Measurements from ENCODE around the gene SSBP2.

Gene SSBP2

DNA sequence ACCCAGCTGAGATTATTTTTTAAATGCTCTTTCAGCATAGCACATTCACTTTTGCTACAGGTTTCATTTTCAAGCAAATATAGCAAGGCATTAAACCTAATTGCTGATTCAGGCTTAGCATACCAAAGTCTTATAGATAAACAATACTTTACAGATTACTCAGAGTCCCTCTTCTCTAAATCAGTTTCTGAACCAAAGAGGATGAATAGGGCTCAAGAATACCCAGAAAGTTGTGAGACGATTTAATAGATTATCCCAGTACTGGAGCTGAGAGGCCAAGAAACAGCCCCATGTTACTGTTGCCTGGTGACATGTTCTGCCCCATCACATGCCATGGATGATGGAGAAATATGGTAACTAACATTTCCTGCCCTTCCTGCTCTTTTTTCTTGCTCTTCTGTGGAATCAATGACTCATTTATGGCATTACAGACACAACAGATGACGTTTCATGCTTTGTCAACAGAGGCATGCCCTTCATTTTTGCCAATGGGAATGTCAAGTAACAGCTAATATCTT lies 18.1 kb upstream of the SSBP2 start:
- H3K4me3 ChIP-seq (ENCODE audit: insufficient read depth, low read depth, low read length): no peak overlapping the region
- H3K4me1 ChIP-seq (ENCODE audit: control insufficient read depth, insufficient read depth, low read length): no peaks in the 10 kb centered on the region
- no peak overlapping the region for H3K27ac ChIP-seq (ENCODE audit: insufficient read depth, low read depth, low read length, poor library complexity, severe bottlenecking)
- H3K9me3 ChIP-seq (ENCODE audit: control insufficient read depth, low read length): no peaks in the 10 kb centered on the region
- 94% methylated on average over 2 of the region's 2 CpGs for WGBS, 2 experiments
- H3K27me3 ChIP-seq (ENCODE audit: control insufficient read depth, insufficient read depth, low read length, poor library complexity, severe bottlenecking): no peaks in the 10 kb centered on the region
- H3K36me3 ChIP-seq (ENCODE audit: control insufficient read depth, insufficient read depth, low read length): no peaks in the 10 kb centered on the region

DNA sequence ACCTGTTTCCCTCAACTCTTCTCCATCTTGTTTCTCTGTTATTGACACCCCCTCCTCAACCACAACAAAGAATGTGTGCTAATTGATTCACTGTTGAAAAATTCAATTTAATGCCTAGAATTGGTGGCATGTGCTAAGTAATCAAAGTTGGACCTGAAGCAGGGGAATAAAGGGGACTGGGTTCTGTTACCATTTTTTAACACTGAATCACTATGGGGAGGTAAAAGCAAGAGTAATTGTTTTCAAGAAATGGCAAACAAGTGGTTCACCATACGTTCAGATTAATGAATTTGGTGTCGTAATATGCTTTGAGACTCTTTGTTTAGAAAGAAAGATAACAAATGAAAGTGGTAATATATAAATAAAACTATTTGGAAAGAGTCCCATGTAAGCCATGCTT lies 17.0 kb upstream of the SSBP2 start:
- H3K4me1 ChIP-seq (ENCODE audit: control insufficient read depth, insufficient read depth, low read length): no peaks in the 10 kb centered on the region
- 90 to 100% methylated on average over 2 of the region's 2 CpGs for WGBS, 2 experiments
- no peak overlapping the region for H3K27ac ChIP-seq (ENCODE audit: insufficient read depth, low read depth, low read length, poor library complexity, severe bottlenecking)
- H3K36me3 ChIP-seq (ENCODE audit: control insufficient read depth, insufficient read depth, low read length): no peaks in the 10 kb centered on the region
- H3K4me3 ChIP-seq (ENCODE audit: insufficient read depth, low read depth, low read length): no peak overlapping the region
- no peaks in the 10 kb centered on the region for H3K27me3 ChIP-seq (ENCODE audit: control insufficient read depth, insufficient read depth, low read length, poor library complexity, severe bottlenecking)
- no peaks in the 10 kb centered on the region for H3K9me3 ChIP-seq (ENCODE audit: control insufficient read depth, low read length)

DNA sequence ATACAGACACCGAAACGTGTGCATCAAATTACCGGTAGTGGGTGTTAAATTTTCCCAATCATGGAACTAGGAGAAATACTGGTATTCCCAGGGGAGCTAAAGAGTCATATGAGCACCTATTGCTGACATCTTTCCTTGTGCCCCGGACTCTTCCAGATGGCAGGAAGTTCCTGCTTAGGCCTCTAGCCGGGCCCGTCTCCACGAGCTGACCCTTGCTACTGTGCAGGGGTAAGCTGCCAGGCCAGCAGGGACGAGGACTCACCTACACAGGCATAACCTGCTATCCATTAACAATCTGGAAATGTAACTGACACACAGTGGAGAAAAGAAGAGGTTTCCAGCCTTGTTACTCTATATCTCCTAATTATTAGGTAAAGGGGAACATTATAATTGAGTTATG lies 16.2 kb upstream of the SSBP2 start:
- no peaks in the 10 kb centered on the region for H3K9me3 ChIP-seq (ENCODE audit: control insufficient read depth, low read length)
- no peaks in the 10 kb centered on the region for H3K27me3 ChIP-seq (ENCODE audit: control insufficient read depth, insufficient read depth, low read length, poor library complexity, severe bottlenecking)
- H3K4me1 ChIP-seq (ENCODE audit: control insufficient read depth, insufficient read depth, low read length): no peaks in the 10 kb centered on the region
- H3K4me3 ChIP-seq (ENCODE audit: insufficient read depth, low read depth, low read length): no peak overlapping the region
- H3K27ac ChIP-seq (ENCODE audit: insufficient read depth, low read depth, low read length, poor library complexity, severe bottlenecking): no peak overlapping the region
- H3K36me3 ChIP-seq (ENCODE audit: control insufficient read depth, insufficient read depth, low read length): no peaks in the 10 kb centered on the region
- 91 to 93% methylated on average over 8 of the region's 8 CpGs for WGBS, 2 experiments

DNA sequence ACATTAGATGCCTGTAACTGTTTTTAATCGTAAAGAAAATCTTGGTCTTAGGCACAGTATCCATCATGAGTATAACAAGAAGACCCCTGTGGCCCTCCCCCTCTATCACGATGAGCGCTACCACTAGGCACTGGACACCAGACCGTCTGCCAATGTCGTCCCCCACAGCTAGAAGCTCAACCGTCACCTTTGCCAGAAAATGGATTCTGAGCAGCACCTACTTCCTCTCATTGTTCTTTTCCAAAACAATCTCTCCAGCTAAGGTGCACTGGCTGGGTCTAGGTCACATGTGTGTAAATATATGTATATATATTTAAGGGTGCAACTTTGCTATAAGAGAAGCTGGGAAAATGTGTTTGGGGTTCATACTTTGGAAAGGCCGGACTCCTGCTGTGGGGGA lies 15.7 kb upstream of the SSBP2 start:
- Histone ChIP-seq H3K27ac (ENCODE audit: insufficient read depth, low read depth, low read length, poor library complexity, severe bottlenecking) (no peak overlapping the region), H3K9me3 (ENCODE audit: control insufficient read depth, low read length) (no peaks in the 10 kb centered on the region), H3K4me3 (ENCODE audit: insufficient read depth, low read depth, low read length) (no peak overlapping the region), H3K27me3 (ENCODE audit: control insufficient read depth, insufficient read depth, low read length, poor library complexity, severe bottlenecking) (no peaks in the 10 kb centered on the region), H3K4me1 (ENCODE audit: control insufficient read depth, insufficient read depth, low read length) (no peaks in the 10 kb centered on the region), H3K36me3 (ENCODE audit: control insufficient read depth, insufficient read depth, low read length) (no peaks in the 10 kb centered on the region)
- whole genome bisulfite sequencing, 2 experiments: 95 to 96% methylated on average over 7 of the region's 7 CpGs

DNA sequence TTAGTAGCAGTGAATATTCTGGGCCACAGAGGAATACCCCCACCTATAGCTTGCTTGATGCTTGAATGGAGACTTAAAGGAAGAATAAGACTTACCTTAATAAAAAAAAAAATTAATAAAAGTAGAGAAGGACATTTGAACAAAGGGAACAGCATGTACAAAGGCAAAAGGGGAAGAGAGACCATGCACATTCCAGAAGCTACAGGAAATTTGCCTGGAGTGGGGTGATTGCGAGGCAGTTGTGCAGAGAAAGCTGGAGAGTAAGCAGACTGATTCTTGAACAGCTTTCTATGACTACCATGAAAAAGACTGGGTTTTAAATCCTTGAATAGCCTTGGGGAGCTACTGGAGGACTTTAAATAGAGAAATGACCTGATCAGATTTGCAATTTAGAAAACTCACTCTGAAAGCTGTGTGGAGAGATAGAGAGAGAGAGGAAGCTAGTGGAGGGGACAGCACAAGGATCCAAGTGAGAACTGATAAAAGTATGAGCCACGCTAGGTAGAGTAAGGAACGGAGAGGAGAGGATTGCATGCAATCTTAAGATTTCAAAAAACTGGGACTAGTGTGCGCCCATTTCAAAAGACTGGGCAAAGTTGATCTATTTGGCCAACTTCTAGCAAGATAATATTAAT lies 12.5 kb upstream of the SSBP2 start:
- no peaks in the 10 kb centered on the region for H3K27me3 ChIP-seq (ENCODE audit: control insufficient read depth, insufficient read depth, low read length, poor library complexity, severe bottlenecking)
- H3K4me3 ChIP-seq (ENCODE audit: insufficient read depth, low read depth, low read length): no peak overlapping the region
- H3K36me3 ChIP-seq (ENCODE audit: control insufficient read depth, insufficient read depth, low read length): no peaks in the 10 kb centered on the region
- H3K9me3 ChIP-seq (ENCODE audit: control insufficient read depth, low read length): no peaks in the 10 kb centered on the region
- 91 to 95% methylated on average over 4 of the region's 4 CpGs for WGBS, 2 experiments
- H3K27ac ChIP-seq (ENCODE audit: insufficient read depth, low read depth, low read length, poor library complexity, severe bottlenecking): no peak overlapping the region
- H3K4me1 ChIP-seq (ENCODE audit: control insufficient read depth, insufficient read depth, low read length): no peaks in the 10 kb centered on the region

DNA sequence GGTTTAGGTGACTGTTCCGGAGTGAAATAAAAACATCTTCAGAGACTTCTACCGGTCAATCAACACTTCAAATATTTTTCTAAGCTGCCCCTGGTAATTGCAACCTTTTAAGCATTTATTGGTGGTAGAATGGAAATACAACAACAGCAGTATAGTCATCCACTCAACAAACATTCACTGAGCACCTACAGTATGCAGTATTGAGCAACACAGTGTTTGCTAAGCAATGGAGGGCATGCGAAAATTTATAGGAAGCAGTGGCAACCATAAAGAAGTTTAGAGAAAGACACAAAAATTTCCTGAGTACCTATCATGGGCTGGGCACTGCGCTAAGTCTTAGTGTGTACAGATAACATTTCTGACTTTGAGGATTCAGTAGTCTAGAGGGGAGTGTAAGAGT lies 12.0 kb upstream of the SSBP2 start:
- Histone ChIP-seq H3K9me3 (ENCODE audit: control insufficient read depth, low read length) (no peaks in the 10 kb centered on the region), H3K4me1 (ENCODE audit: control insufficient read depth, insufficient read depth, low read length) (no peaks in the 10 kb centered on the region), H3K36me3 (ENCODE audit: control insufficient read depth, insufficient read depth, low read length) (no peaks in the 10 kb centered on the region), H3K27me3 (ENCODE audit: control insufficient read depth, insufficient read depth, low read length, poor library complexity, severe bottlenecking) (no peaks in the 10 kb centered on the region), H3K27ac (ENCODE audit: insufficient read depth, low read depth, low read length, poor library complexity, severe bottlenecking) (no peak overlapping the region), H3K4me3 (ENCODE audit: insufficient read depth, low read depth, low read length) (no peak overlapping the region)
- 94 to 97% methylated on average over 2 to 4 of the region's 4 CpGs for WGBS, 2 experiments

DNA sequence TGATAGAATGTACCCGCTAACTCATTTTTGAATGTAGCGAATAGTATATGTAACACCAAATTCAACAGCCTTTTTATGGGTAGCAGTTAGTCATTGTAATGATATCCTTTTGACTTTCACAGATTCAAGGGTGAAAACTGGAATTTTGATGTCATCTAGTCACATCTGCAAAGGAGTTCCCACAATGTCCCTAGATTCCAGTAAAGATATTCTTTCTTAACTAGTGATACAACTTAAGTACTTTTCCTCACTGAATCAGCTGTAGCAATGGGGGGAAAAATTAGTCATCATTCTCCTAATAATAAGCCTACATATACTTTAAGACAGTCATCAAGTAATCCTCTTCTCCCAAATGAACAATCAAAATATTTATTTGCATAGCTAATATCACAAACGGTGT lies 11.5 kb upstream of the SSBP2 start:
- WGBS, 2 experiments: 90 to 96% methylated on average over 3 of the region's 3 CpGs
- Histone ChIP-seq H3K9me3 (ENCODE audit: control insufficient read depth, low read length) (no peaks in the 10 kb centered on the region), H3K36me3 (ENCODE audit: control insufficient read depth, insufficient read depth, low read length) (no peaks in the 10 kb centered on the region), H3K4me3 (ENCODE audit: insufficient read depth, low read depth, low read length) (no peak overlapping the region), H3K27ac (ENCODE audit: insufficient read depth, low read depth, low read length, poor library complexity, severe bottlenecking) (no peak overlapping the region), H3K4me1 (ENCODE audit: control insufficient read depth, insufficient read depth, low read length) (no peaks in the 10 kb centered on the region), H3K27me3 (ENCODE audit: control insufficient read depth, insufficient read depth, low read length, poor library complexity, severe bottlenecking) (no peaks in the 10 kb centered on the region)

DNA sequence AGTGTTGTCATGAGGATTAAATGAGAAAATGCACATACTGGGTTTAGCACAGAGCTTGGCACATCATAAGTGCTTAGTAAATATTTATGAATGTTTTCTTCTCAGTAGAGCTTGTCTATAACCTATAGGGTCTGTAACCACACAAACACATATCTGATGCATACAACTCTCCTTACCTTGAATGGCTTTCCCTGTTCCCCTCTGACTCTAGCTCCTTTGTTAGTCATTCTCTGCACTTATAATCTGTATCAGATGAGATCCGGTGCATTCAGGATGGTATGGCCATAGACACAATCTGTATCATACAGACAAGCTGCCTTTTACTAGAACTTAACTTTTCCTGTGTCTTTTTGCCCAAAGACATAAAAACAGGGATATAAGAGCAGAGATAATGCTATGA lies 11.1 kb upstream of the SSBP2 start:
- WGBS, 2 experiments: 100% methylated on average over 1 of the region's 1 CpG
- H3K4me1 ChIP-seq (ENCODE audit: control insufficient read depth, insufficient read depth, low read length): peaks cover 1% of the 10 kb centered on the region
- no peaks in the 10 kb centered on the region for H3K27me3 ChIP-seq (ENCODE audit: control insufficient read depth, insufficient read depth, low read length, poor library complexity, severe bottlenecking)
- no peak overlapping the region for H3K4me3 ChIP-seq (ENCODE audit: insufficient read depth, low read depth, low read length)
- H3K27ac ChIP-seq (ENCODE audit: insufficient read depth, low read depth, low read length, poor library complexity, severe bottlenecking): no peak overlapping the region
- no peaks in the 10 kb centered on the region for H3K9me3 ChIP-seq (ENCODE audit: control insufficient read depth, low read length)
- no peaks in the 10 kb centered on the region for H3K36me3 ChIP-seq (ENCODE audit: control insufficient read depth, insufficient read depth, low read length)

DNA sequence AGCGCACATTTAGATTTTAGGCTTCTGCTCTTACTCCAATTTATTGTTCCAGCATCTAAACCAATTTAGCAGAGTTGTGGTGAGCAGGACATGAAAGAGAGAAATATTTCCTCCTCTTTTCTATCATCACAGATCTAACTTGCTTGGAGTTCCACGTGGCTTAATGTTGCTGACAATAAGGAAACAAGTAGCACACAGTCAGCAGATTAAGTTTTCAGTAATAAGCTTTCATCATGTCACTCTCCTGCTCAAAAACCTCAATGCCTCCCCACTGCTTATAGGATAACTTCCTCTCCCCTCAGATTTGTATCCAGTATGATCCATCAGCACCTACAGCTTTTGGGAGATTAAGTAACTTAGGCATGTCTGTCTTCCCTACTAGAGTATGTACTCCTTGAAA lies 10.4 kb upstream of the SSBP2 start:
- Histone ChIP-seq H3K9me3 (ENCODE audit: control insufficient read depth, low read length) (no peaks in the 10 kb centered on the region), H3K27me3 (ENCODE audit: control insufficient read depth, insufficient read depth, low read length, poor library complexity, severe bottlenecking) (no peaks in the 10 kb centered on the region), H3K4me3 (ENCODE audit: insufficient read depth, low read depth, low read length) (no peak overlapping the region), H3K4me1 (ENCODE audit: control insufficient read depth, insufficient read depth, low read length) (peaks cover 2% of the 10 kb centered on the region), H3K27ac (ENCODE audit: insufficient read depth, low read depth, low read length, poor library complexity, severe bottlenecking) (no peak overlapping the region), H3K36me3 (ENCODE audit: control insufficient read depth, insufficient read depth, low read length) (no peaks in the 10 kb centered on the region)
- WGBS, 2 experiments: 81 to 86% methylated on average over 2 of the region's 2 CpGs

DNA sequence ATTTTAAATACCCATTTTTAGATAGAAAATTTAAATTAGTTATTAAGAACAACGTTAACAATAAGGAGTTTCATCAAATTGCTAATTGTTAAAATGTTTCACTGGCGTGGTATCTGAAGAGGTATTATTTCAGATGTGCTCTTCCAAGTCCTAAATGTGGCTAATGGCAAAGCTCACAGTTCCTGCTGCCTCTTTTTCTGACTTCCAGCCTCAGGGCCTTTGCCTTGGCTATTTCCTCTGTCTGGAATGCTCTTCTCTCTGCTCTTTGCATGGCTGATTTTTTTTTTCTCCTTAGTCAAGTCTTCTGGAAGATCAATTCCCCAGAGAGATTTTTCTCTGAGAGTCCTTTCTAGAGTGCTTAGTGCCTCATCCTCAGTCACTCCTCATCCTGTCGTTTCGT lies 9.6 kb upstream of the SSBP2 start:
- Histone ChIP-seq H3K27ac (ENCODE audit: insufficient read depth, low read depth, low read length, poor library complexity, severe bottlenecking) (no peak overlapping the region), H3K36me3 (ENCODE audit: control insufficient read depth, insufficient read depth, low read length) (no peaks in the 10 kb centered on the region), H3K4me3 (ENCODE audit: insufficient read depth, low read depth, low read length) (no peak overlapping the region), H3K9me3 (ENCODE audit: control insufficient read depth, low read length) (no peaks in the 10 kb centered on the region), H3K4me1 (ENCODE audit: control insufficient read depth, insufficient read depth, low read length) (peaks cover 5% of the 10 kb centered on the region), H3K27me3 (ENCODE audit: control insufficient read depth, insufficient read depth, low read length, poor library complexity, severe bottlenecking) (no peaks in the 10 kb centered on the region)
- WGBS, 2 experiments: 95 to 96% methylated on average over 4 of the region's 4 CpGs

DNA sequence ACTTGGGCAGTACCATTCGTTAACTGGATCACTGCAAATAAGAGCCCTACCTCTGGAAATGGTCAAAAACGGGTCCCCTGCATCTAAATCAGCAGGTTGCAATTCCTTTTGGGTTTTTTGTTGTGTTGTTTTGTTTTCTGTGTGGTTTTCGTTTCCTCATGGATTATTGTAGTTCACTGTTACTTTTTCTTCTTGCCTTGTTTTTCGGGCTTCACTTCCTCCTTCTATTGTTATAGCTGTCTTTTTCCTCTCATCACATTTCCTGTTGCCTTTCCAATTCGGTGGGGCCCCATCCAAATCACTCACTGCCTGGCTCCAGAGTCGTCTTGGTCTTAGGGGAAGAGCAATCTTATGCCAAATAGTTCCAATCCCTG lies 8.7 kb upstream of the SSBP2 start:
- H3K4me3 ChIP-seq (ENCODE audit: insufficient read depth, low read depth, low read length): no peak overlapping the region
- peaks cover 8% of the 10 kb centered on the region for H3K4me1 ChIP-seq (ENCODE audit: control insufficient read depth, insufficient read depth, low read length)
- H3K36me3 ChIP-seq (ENCODE audit: control insufficient read depth, insufficient read depth, low read length): no peaks in the 10 kb centered on the region
- no peaks in the 10 kb centered on the region for H3K9me3 ChIP-seq (ENCODE audit: control insufficient read depth, low read length)
- WGBS, 2 experiments: 52 to 62% methylated on average over 6 of the region's 6 CpGs
- no peak overlapping the region for H3K27ac ChIP-seq (ENCODE audit: insufficient read depth, low read depth, low read length, poor library complexity, severe bottlenecking)
- no peaks in the 10 kb centered on the region for H3K27me3 ChIP-seq (ENCODE audit: control insufficient read depth, insufficient read depth, low read length, poor library complexity, severe bottlenecking)
